ENCODE data around the gene STPG4. TPM values are rescaled to one million over a fixed set of nuclear protein-coding genes. Genes with fewer than 3 reads are reported as not detected.
A peak's percentile ranks its signal among the peaks of the same experiment; 100 is the strongest.

The STPG4 gene
- total and polyA plus RNA-seq, 2 donors from 2014 or later = not detected

DNA sequence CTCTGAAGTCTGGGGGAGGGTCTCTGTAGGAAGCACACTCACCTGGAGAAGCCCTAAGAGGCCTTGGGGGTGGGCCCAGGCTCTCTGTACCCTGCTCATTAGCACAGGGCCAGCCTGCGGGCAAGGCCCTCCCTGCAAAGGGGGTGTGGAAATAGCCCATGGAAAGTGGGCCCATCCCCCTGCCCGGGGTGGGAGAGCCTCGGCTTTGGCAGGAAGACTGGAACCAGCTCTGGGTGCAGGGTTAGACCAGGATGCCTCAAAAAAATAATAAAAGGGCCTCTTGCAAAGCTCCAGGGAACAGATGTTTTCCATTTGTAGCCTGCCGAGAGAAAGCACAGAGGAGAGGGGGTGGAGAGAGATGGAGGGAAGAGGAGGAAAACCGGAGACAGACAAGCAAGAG lies 98.7 kb downstream of the STPG4 start:
- intact Hi-C loops (cut with DNase I) = no loop called here
- peak in 3 of 5 donors; percentile 45 to 87 (median 81) for DNase-seq
- Histone ChIP-seq H3K4me1 (ENCODE audit: control insufficient read depth in 2 of 3, insufficient read depth in 2 of 3, low read depth in 1 of 3, low read length in 3 of 3) (peaks cover 0 to 16% (median 13%) of the 10 kb centered on the region in 3 donors), H3K9ac (ENCODE audit: low read length in 3 of 3) (no peak overlapping the region), H3K27me3 (ENCODE audit: control insufficient read depth, insufficient read depth, low read length) (no peaks in the 10 kb centered on the region), H3K36me3 (ENCODE audit: control insufficient read depth in 2 of 3, insufficient read depth in 3 of 3, low read length in 3 of 3) (peaks cover 0 to 3% (median 0%) of the 10 kb centered on the region in 3 donors), H3K9me3 (ENCODE audit: control insufficient read depth in 2 of 3, insufficient read depth in 1 of 3, low read length in 3 of 3) (no peaks in the 10 kb centered on the region), H3K4me3 (ENCODE audit: low read length in 3 of 3) (no peak overlapping the region), H3K27ac (ENCODE audit: low read depth in 2 of 2, low read length in 2 of 2) (peak overlapping the region; percentile 41 to 47)
- no peak for FAIRE-seq
- no peak for TF ChIP-seq CTCF (IDR thresholded peaks at IDR 0.05; ENCODE audit: borderline replicate concordance, extremely low read depth, insufficient read depth)

- H3K4me3 ChIP-seq (ENCODE audit: low read length in 3 of 3) = no peak overlapping the region
- DNase-seq (no peak), FAIRE-seq (no peak)
- H3K9ac ChIP-seq (ENCODE audit: low read length in 3 of 3) = no peak overlapping the region
- H3K4me1 ChIP-seq (ENCODE audit: control insufficient read depth in 2 of 3, insufficient read depth in 2 of 3, low read depth in 1 of 3, low read length in 3 of 3) = peaks cover 0 to 16% (median 13%) of the 10 kb centered on the region in 3 donors
- intact Hi-C loops (cut with DNase I) = no loop called here
- no peaks in the 10 kb centered on the region for H3K9me3 ChIP-seq (ENCODE audit: control insufficient read depth in 2 of 3, insufficient read depth in 1 of 3, low read length in 3 of 3)
- TF ChIP-seq CTCF (IDR thresholded peaks at IDR 0.05; ENCODE audit: borderline replicate concordance, extremely low read depth, insufficient read depth) = no peak
- H3K27me3 ChIP-seq (ENCODE audit: control insufficient read depth, insufficient read depth, low read length) = no peaks in the 10 kb centered on the region
- peaks cover 0 to 11% (median 3%) of the 10 kb centered on the region in 3 donors for H3K36me3 ChIP-seq (ENCODE audit: control insufficient read depth in 2 of 3, insufficient read depth in 3 of 3, low read length in 3 of 3)
- no peak overlapping the region for H3K27ac ChIP-seq (ENCODE audit: low read depth in 2 of 2, low read length in 2 of 2)
These were observed 100.2 kb downstream of the STPG4 start for GRCh38 chr2:47054868-47055267.

GRCh38 chr2:47054036-47054555 lies 101.0 kb downstream of the STPG4 start:
- Histone ChIP-seq H3K27ac (ENCODE audit: low read depth in 2 of 2, low read length in 2 of 2) (no peak overlapping the region), H3K27me3 (ENCODE audit: control insufficient read depth, insufficient read depth, low read length) (no peaks in the 10 kb centered on the region), H3K4me1 (ENCODE audit: control insufficient read depth in 2 of 3, insufficient read depth in 2 of 3, low read depth in 1 of 3, low read length in 3 of 3) (peaks cover 0 to 16% (median 13%) of the 10 kb centered on the region in 3 donors), H3K4me3 (ENCODE audit: low read length in 3 of 3) (no peak overlapping the region), H3K9ac (ENCODE audit: low read length in 3 of 3) (no peak overlapping the region), H3K36me3 (ENCODE audit: control insufficient read depth in 2 of 3, insufficient read depth in 3 of 3, low read length in 3 of 3) (peaks cover 0 to 11% (median 3%) of the 10 kb centered on the region in 3 donors), H3K9me3 (ENCODE audit: control insufficient read depth in 2 of 3, insufficient read depth in 1 of 3, low read length in 3 of 3) (no peaks in the 10 kb centered on the region)
- intact Hi-C loops (cut with DNase I) = no loop called here
- FAIRE-seq (no peak), DNase-seq (no peak)
- no peak for TF ChIP-seq CTCF (IDR thresholded peaks at IDR 0.05; ENCODE audit: borderline replicate concordance, extremely low read depth, insufficient read depth)

GRCh38 chr2:47052847-47053246 lies 102.3 kb downstream of the STPG4 start:
- no peaks in the 10 kb centered on the region for H3K9me3 ChIP-seq (ENCODE audit: control insufficient read depth in 2 of 3, insufficient read depth in 1 of 3, low read length in 3 of 3)
- peaks cover 0 to 13% (median 11%) of the 10 kb centered on the region in 3 donors for H3K4me1 ChIP-seq (ENCODE audit: control insufficient read depth in 2 of 3, insufficient read depth in 2 of 3, low read depth in 1 of 3, low read length in 3 of 3)
- peaks cover 0 to 11% (median 3%) of the 10 kb centered on the region in 3 donors for H3K36me3 ChIP-seq (ENCODE audit: control insufficient read depth in 2 of 3, insufficient read depth in 3 of 3, low read length in 3 of 3)
- no peak overlapping the region for H3K27ac ChIP-seq (ENCODE audit: low read depth in 2 of 2, low read length in 2 of 2)
- H3K9ac ChIP-seq (ENCODE audit: low read length in 3 of 3) = no peak overlapping the region
- no peak overlapping the region for H3K4me3 ChIP-seq (ENCODE audit: low read length in 3 of 3)
- intact Hi-C loops (cut with DNase I) = no loop called here
- DNase-seq = no peak
- no peak for TF ChIP-seq CTCF (IDR thresholded peaks at IDR 0.05; ENCODE audit: borderline replicate concordance, extremely low read depth, insufficient read depth)
- no peak for FAIRE-seq
- H3K27me3 ChIP-seq (ENCODE audit: control insufficient read depth, insufficient read depth, low read length) = no peaks in the 10 kb centered on the region

Data from kidney (tissue), 14 donors.